Upper lobe of left lung (tissue), 4 donors: ENCODE measurements around the gene COMMD3.

ENCODE experiments used
- EP300 ChIP-seq, 4 donors: sonication (generic); formaldehyde crosslinking; IDR thresholded peaks; one replicate each; pipeline ENCODE4 v1.5.1; 2017; ENCODE audit warnings: antibody characterized with exemption in 4 of 4, control low read depth in 2 of 4
- POLR2AphosphoS5 ChIP-seq, 2 donors: sonication (generic); formaldehyde crosslinking; IDR thresholded peaks; one replicate each; pipeline ENCODE4 v1.5.1; 2017; ENCODE audit warnings: antibody characterized with exemption in 2 of 2
- TF ChIP-seq, protein P1 (sequence below), 6 experiments: fragments of 450-650 bp in 4 of 6; fragments of 200-600 bp in 2 of 6; sonication (generic) in 2 of 6; IDR thresholded peaks; one replicate each; pipeline ENCODE4 v1.5.1; 2016 to 2019; ENCODE audit warnings: antibody characterized with exemption in 6 of 6

DNA sequence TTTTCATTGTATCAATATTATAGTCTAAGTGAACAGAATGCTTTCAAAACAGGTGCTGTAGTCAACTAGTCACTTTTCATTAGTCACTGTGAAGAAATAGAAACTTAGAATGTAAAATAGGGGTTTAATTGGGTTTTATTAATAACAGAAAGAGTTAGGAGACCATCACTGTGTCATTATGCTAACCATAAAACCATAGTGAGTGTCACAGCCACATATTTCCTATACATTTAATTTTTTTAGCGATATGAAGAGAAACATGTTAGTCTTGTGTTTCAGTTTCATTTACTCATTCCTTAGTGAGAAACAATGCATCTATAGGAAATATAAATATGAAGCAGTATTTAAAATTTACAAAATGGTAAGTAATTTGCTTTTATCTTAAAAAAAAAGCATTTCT, 51.3 kb downstream of the COMMD3 start:
- TF ChIP-seq, protein P1, sequence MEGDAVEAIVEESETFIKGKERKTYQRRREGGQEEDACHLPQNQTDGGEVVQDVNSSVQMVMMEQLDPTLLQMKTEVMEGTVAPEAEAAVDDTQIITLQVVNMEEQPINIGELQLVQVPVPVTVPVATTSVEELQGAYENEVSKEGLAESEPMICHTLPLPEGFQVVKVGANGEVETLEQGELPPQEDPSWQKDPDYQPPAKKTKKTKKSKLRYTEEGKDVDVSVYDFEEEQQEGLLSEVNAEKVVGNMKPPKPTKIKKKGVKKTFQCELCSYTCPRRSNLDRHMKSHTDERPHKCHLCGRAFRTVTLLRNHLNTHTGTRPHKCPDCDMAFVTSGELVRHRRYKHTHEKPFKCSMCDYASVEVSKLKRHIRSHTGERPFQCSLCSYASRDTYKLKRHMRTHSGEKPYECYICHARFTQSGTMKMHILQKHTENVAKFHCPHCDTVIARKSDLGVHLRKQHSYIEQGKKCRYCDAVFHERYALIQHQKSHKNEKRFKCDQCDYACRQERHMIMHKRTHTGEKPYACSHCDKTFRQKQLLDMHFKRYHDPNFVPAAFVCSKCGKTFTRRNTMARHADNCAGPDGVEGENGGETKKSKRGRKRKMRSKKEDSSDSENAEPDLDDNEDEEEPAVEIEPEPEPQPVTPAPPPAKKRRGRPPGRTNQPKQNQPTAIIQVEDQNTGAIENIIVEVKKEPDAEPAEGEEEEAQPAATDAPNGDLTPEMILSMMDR (IDR thresholded peaks at IDR 0.05), result no peak
- TF ChIP-seq POLR2AphosphoS5 (IDR thresholded peaks at IDR 0.05) (no peak), EP300 (IDR thresholded peaks at IDR 0.05) (no peak)
